Parathyroid adenoma (tissue), 2 donors: ENCODE data around the gene BMF.
"Not testable (repeated sequence)": the region's sequence is repeated elsewhere in the genome, so short reads cannot be mapped to it uniquely, and the experiment has no call there.

Source experiments
- H2AFZ ChIP-seq: fragments of 300-600 bp; sonication (generic); one replicate; pipeline ENCODE4 v1.7.0; 2017; ENCODE audit warnings: antibody characterized with exemption, mild to moderate bottlenecking
- H3K27ac ChIP-seq: fragments of 300-600 bp; sonication (generic); one replicate; pipeline ENCODE4 v1.7.0; 2017
- H3K27me3 ChIP-seq: fragments of 300-600 bp; sonication (generic); one replicate; pipeline ENCODE4 v1.7.0; 2017; ENCODE audit warnings: low read length; ENCODE audit not compliant: control insufficient read depth, insufficient read depth
- H3K36me3 ChIP-seq: fragments of 300-600 bp; sonication (generic); one replicate; pipeline ENCODE4 v1.7.0; 2017; ENCODE audit warnings: low read length; ENCODE audit not compliant: control insufficient read depth, insufficient read depth
- H3K4me1 ChIP-seq: fragments of 300-600 bp; sonication (generic); one replicate; pipeline ENCODE4 v1.7.0; 2017; ENCODE audit warnings: control low read depth
- H3K4me2 ChIP-seq: fragments of 300-600 bp; sonication (generic); one replicate; pipeline ENCODE4 v1.7.0; 2017; ENCODE audit warnings: low read length
- H3K4me3 ChIP-seq: fragments of 300-600 bp; sonication (generic); one replicate; pipeline ENCODE4 v1.7.0; 2017; ENCODE audit warnings: low read depth, low read length
- H3K79me2 ChIP-seq: fragments of 300-600 bp; sonication (generic); one replicate; pipeline ENCODE4 v1.7.0; 2017; ENCODE audit warnings: control low read depth
- H3K9ac ChIP-seq: fragments of 300-600 bp; sonication (generic); one replicate; pipeline ENCODE4 v1.7.0; 2017; ENCODE audit warnings: mild to moderate bottlenecking
- H3K9me3 ChIP-seq: fragments of 300-600 bp; sonication (generic); one replicate; pipeline ENCODE4 v1.7.0; 2017; ENCODE audit warnings: low read length; ENCODE audit not compliant: control insufficient read depth
- TF ChIP-seq, protein P1 (sequence below): fragments of 300-600 bp; sonication (generic); IDR thresholded peaks from one replicate; pipeline ENCODE4 v1.7.0; 2017; ENCODE audit warnings: antibody characterized with exemption, mild to moderate bottlenecking
- donor health status: primary hyperparathyroidism.

BMF gene

GRCh38 chr15:40151499-40151898 lies 42.8 kb upstream of the BMF start:
- TF ChIP-seq, protein P1, sequence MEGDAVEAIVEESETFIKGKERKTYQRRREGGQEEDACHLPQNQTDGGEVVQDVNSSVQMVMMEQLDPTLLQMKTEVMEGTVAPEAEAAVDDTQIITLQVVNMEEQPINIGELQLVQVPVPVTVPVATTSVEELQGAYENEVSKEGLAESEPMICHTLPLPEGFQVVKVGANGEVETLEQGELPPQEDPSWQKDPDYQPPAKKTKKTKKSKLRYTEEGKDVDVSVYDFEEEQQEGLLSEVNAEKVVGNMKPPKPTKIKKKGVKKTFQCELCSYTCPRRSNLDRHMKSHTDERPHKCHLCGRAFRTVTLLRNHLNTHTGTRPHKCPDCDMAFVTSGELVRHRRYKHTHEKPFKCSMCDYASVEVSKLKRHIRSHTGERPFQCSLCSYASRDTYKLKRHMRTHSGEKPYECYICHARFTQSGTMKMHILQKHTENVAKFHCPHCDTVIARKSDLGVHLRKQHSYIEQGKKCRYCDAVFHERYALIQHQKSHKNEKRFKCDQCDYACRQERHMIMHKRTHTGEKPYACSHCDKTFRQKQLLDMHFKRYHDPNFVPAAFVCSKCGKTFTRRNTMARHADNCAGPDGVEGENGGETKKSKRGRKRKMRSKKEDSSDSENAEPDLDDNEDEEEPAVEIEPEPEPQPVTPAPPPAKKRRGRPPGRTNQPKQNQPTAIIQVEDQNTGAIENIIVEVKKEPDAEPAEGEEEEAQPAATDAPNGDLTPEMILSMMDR = no peak

GRCh38 chr15:40150163-40150925 lies 41.7 kb upstream of the BMF start:
- H3K27ac ChIP-seq = no peak overlapping the region
- H3K4me3 ChIP-seq = no peak overlapping the region
- H3K4me1 ChIP-seq = peaks cover under 1% of the 10 kb centered on the region
- H3K79me2 ChIP-seq = no peaks in the 10 kb centered on the region
- H2AFZ ChIP-seq = no peak overlapping the region
- TF ChIP-seq, protein P1 = no peak
- H3K36me3 ChIP-seq = no peaks in the 10 kb centered on the region
- H3K9ac ChIP-seq = no peak overlapping the region
- no peaks in the 10 kb centered on the region for H3K27me3 ChIP-seq
- H3K9me3 ChIP-seq = no peaks in the 10 kb centered on the region
- H3K4me2 ChIP-seq = no peak overlapping the region

More at GRCh38 chr15:40151499-40151898, 42.8 kb upstream of the BMF start:
- no peak overlapping the region for H3K27ac ChIP-seq
- H3K9me3 ChIP-seq = no peaks in the 10 kb centered on the region
- no peaks in the 10 kb centered on the region for H3K36me3 ChIP-seq
- H2AFZ ChIP-seq = no peak overlapping the region
- H3K4me1 ChIP-seq = peaks cover 7% of the 10 kb centered on the region
- H3K4me2 ChIP-seq = no peak overlapping the region
- no peak overlapping the region for H3K4me3 ChIP-seq
- no peaks in the 10 kb centered on the region for H3K27me3 ChIP-seq
- H3K79me2 ChIP-seq = no peaks in the 10 kb centered on the region
- no peak overlapping the region for H3K9ac ChIP-seq

DNA sequence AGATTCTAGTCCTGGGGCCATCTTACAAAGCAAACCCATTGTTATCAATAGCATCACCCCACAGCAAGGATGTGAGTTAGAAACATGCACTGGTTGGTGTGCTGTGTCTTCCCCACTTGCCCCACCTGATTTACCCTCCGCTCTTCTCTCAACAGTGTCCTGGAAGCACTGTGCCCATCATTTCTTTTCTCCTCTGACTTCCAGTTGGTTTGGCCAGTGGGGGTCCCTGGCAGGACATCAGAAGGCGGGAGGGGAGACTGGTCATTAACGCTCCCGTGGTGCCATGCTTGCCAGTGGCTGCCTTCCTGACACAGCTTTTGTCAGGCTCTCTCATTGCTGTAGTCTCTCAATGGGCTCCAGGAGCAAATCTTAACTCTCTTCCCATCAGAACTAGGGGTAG lies 40.7 kb upstream of the BMF start:
- TF ChIP-seq, protein P1 = no peak
- H3K79me2 ChIP-seq = no peaks in the 10 kb centered on the region
- H2AFZ ChIP-seq = no peak overlapping the region
- no peaks in the 10 kb centered on the region for H3K27me3 ChIP-seq
- H3K9me3 ChIP-seq = no peaks in the 10 kb centered on the region
- no peak overlapping the region for H3K9ac ChIP-seq
- H3K4me2 ChIP-seq = no peak overlapping the region
- no peak overlapping the region for H3K4me3 ChIP-seq
- H3K27ac ChIP-seq = no peak overlapping the region
- no peaks in the 10 kb centered on the region for H3K4me1 ChIP-seq
- no peaks in the 10 kb centered on the region for H3K36me3 ChIP-seq

DNA sequence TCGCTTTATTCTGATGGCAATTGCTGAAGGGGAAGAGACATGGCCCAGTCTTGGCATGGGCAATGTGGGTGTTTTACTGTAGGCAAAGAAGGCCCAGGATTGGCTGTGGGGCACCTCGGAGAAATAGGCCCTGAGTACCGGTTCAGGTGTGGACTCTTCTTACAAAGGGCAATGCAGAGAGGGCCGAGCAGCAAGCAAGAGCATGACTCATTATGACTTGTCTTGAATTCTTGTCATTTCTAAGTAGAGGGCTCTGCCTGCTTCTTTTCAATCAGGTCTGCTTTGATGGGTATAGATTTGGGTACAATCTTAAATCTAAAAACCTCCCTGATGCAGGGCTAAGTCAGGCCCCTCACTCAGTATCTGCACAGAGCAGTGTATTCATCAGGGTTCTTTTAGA lies 37.4 kb upstream of the BMF start:
- Histone ChIP-seq H3K27me3 (no peaks in the 10 kb centered on the region), H3K9me3 (no peaks in the 10 kb centered on the region), H3K79me2 (no peaks in the 10 kb centered on the region), H2AFZ (no peak overlapping the region), H3K4me1 (no peaks in the 10 kb centered on the region), H3K27ac (no peak overlapping the region), H3K4me3 (no peak overlapping the region), H3K9ac (no peak overlapping the region), H3K4me2 (no peak overlapping the region), H3K36me3 (no peaks in the 10 kb centered on the region)
- TF ChIP-seq, protein P1 = no peak

- no peaks in the 10 kb centered on the region for H3K79me2 ChIP-seq
- H3K27ac ChIP-seq = no peak overlapping the region
- no peaks in the 10 kb centered on the region for H3K27me3 ChIP-seq
- H2AFZ ChIP-seq = no peak overlapping the region
- H3K9ac ChIP-seq = no peak overlapping the region
- TF ChIP-seq, protein P1 = no peak
- H3K9me3 ChIP-seq = no peaks in the 10 kb centered on the region
- no peak overlapping the region for H3K4me3 ChIP-seq
- no peaks in the 10 kb centered on the region for H3K4me1 ChIP-seq
- H3K4me2 ChIP-seq = no peak overlapping the region
- H3K36me3 ChIP-seq = no peaks in the 10 kb centered on the region
These were observed 33.7 kb upstream of the BMF start for GRCh38 chr15:40142428-40142827.

DNA sequence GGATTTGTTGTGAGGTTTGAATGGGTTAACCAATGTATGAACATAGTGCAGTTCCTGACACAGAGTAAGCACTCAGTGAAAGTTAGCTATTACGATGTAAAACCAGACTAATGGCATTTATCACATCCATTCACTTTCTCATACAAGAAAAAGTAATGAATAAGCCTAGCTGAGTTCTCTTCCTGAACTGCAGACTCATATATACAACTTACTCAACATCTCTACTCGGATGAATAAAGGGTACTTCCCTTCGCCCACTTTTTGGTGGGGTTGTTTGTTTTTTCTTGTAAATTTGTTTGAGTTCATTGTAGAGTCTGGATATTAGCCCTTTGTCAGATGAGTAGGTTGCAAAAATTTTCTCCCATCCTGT lies 29.5 kb upstream of the BMF start:
- not testable (repeated sequence) for H2AFZ ChIP-seq, H3K4me2 ChIP-seq, H3K4me1 ChIP-seq, H3K36me3 ChIP-seq, H3K27ac ChIP-seq, H3K9ac ChIP-seq, H3K27me3 ChIP-seq, H3K79me2 ChIP-seq, H3K4me3 ChIP-seq, H3K9me3 ChIP-seq
